Left ventricle myocardium inferior (tissue), 1 donor: ENCODE results near the gene CGB5. TPM values are rescaled to one million over a fixed set of nuclear protein-coding genes. Genes with fewer than 3 reads are reported as not detected.
A peak's percentile ranks its signal among the peaks of the same experiment; 100 is the strongest.

Experiments
- DNase-seq: peaks from one replicate; pipeline ENCODE4 v3.0.0-alpha.2; 2020
- H3K27ac ChIP-seq: fragments of 200-600 bp; replicated peaks from 2 replicates; pipeline ENCODE4 v1.8.0; 2021
- H3K27me3 ChIP-seq: fragments of 200-600 bp; 2 replicates; pipeline ENCODE4 v1.8.0; 2021; ENCODE audit warnings: low read depth
- H3K36me3 ChIP-seq: fragments of 200-600 bp; 2 replicates; pipeline ENCODE4 v1.8.0; 2021
- H3K4me1 ChIP-seq: fragments of 200-600 bp; 2 replicates; pipeline ENCODE4 v1.8.0; 2021
- H3K4me3 ChIP-seq: fragments of 200-600 bp; 2 replicates; pipeline ENCODE4 v1.8.0; 2021; ENCODE audit warnings: mild to moderate bottlenecking, moderate library complexity
- H3K9me3 ChIP-seq: fragments of 200-600 bp; replicated peaks from 2 replicates; pipeline ENCODE4 v1.8.0; 2021
- intact Hi-C: fragments of 100-400 bp; cut with micrococcal nuclease; formaldehyde crosslinking; loops from one replicate; pipeline ENCODE4 v1.11.0; 2022
- microRNA-seq: library from miRNA; unstranded; fragments of <30 nt; microRNA quantifications from one replicate; pipeline ENCODE4 v1.2.0, GENCODE V29; 2020
- total RNA-seq: library from RNA; stranded (reverse); fragmentation: NEBNext Ultra II Directional; extraction: Animal tissue kit (Norgen Biotek cat#: 25700); gene quantifications from one replicate; pipeline ENCODE4 v1.2.1, GENCODE V29; 2021
- TF ChIP-seq, protein P1 (sequence below): fragments of 200-600 bp; IDR thresholded peaks from 2 replicates; pipeline ENCODE4 v1.8.0; 2021; ENCODE audit warnings: antibody characterized with exemption, mild to moderate bottlenecking, borderline replicate concordance
- donor health status: DM: no; HTN: yes; CAD: no; lungs with severe emphysema.

The CGB5 gene
- total RNA-seq, 1 donor from 2014 or later, result not detected

DNA sequence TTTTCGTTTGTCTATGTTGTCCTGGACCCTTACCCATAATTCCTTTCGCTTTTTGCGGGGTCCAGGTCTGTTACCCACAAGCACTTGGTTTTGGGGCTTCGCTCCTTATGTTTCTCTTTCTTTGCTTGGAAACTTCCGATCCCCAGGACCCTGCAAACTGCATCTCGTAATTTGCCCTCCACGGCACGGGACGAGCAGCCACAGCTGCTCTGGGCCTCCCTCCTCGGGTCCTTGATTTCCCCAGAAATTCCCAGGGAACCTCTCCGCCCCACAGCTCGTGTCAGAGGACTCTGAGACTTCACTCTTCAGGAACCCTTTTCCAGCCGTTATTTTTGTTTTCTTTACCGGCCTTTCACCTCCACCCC lies 42.2 kb downstream of the CGB5 start:
- intact Hi-C loops, result no loop called here
- Histone ChIP-seq H3K4me3 (peak overlapping the region; percentile 89), H3K27me3 (no peaks in the 10 kb centered on the region), H3K4me1 (peaks cover 45% of the 10 kb centered on the region), H3K9me3 (no peaks in the 10 kb centered on the region), H3K27ac (peak overlapping the region; percentile 86), H3K36me3 (peaks cover 29% of the 10 kb centered on the region)
- TF ChIP-seq, protein P1, sequence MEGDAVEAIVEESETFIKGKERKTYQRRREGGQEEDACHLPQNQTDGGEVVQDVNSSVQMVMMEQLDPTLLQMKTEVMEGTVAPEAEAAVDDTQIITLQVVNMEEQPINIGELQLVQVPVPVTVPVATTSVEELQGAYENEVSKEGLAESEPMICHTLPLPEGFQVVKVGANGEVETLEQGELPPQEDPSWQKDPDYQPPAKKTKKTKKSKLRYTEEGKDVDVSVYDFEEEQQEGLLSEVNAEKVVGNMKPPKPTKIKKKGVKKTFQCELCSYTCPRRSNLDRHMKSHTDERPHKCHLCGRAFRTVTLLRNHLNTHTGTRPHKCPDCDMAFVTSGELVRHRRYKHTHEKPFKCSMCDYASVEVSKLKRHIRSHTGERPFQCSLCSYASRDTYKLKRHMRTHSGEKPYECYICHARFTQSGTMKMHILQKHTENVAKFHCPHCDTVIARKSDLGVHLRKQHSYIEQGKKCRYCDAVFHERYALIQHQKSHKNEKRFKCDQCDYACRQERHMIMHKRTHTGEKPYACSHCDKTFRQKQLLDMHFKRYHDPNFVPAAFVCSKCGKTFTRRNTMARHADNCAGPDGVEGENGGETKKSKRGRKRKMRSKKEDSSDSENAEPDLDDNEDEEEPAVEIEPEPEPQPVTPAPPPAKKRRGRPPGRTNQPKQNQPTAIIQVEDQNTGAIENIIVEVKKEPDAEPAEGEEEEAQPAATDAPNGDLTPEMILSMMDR, result no peak
- DNase-seq, result no peak

DNA sequence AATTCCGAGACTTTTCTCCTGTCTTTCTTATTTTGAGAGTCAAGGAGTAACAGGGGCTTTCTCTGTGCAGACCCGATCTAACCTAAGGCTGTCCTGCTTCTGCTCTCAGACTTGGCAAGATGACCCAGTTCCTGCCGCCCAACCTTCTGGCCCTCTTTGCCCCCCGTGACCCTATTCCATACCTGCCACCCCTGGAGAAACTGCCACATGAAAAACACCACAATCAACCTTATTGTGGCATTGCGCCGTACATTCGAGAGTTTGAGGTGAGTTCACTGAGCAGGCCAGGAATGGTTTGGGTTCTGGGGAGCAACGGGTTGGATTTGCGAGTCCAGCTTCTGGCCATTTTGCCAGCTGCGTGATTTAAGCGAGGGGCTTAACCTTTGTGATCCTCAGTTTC lies 42.6 kb downstream of the CGB5 start:
- TF ChIP-seq, protein P1, result no peak
- no peak for DNase-seq
- Histone ChIP-seq H3K27me3 (no peaks in the 10 kb centered on the region), H3K4me3 (peak overlapping the region; percentile 89), H3K9me3 (no peaks in the 10 kb centered on the region), H3K27ac (peak overlapping the region; percentile 86), H3K4me1 (peaks cover 45% of the 10 kb centered on the region), H3K36me3 (peaks cover 33% of the 10 kb centered on the region)
- intact Hi-C loops, result no loop called here

DNA sequence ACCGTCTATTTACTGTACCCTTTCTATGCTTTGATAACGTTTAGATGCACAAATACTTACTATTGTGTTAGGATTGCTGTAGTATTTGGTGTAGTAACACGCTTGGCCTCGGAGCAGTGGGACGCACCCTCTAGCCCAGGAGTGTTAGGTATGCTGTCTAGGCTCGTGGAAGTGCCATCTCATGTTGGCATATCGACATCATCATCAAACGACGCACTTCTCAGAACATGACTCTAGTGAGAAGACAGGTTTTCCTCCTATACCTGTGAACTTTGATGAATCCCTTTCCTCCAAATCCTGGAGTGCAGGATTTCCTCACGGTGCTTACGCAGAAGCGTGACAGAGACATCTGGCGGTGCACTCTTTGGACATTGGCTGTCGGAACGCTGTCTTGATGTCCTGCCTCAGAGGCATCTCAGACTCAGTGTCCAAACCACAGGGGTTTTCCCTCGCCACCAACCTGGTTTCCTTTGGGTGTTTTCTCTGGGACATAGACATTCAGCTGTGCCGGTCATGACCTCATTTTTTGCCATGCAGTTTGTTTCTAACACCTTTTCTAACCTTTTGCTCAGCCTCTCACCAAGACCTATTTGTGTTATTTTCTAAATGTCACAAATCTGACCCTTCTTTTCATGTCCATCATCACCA lies 47.9 kb downstream of the CGB5 start:
- intact Hi-C loops, result no loop called here
- H3K36me3 ChIP-seq, result peaks cover 73% of the 10 kb centered on the region

DNA sequence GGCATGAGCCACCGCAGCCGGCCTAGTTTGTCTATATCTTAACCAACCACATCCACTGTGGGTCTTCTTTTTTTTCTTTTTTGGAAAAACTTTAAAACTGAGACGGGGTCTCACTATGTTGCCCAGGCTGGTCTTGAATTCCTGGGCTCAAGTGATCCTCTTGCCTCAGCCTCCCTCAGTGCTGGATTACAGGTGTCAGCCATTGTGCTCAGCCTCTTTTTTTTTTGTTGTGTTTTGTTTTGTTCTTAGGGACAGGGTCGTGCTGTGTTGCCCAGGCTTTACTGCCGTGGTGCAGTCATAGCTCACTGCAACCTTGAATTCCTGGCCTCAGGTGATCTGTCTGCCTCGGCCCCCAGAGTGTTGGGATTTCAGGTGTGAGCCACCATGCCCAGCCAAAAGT lies 49.0 kb downstream of the CGB5 start:
- no peaks in the 10 kb centered on the region for H3K27me3 ChIP-seq
- intact Hi-C loops, result no loop called here
- peaks cover 75% of the 10 kb centered on the region for H3K36me3 ChIP-seq
- H3K4me3 ChIP-seq, result no peak overlapping the region
- H3K27ac ChIP-seq, result no peak overlapping the region
- no peaks in the 10 kb centered on the region for H3K9me3 ChIP-seq
- TF ChIP-seq, protein P1, result no peak
- no peak for DNase-seq
- H3K4me1 ChIP-seq, result peaks cover 47% of the 10 kb centered on the region

More for the DNA sequence above, 47.9 kb downstream of the CGB5 start:
- no peaks in the 10 kb centered on the region for H3K9me3 ChIP-seq
- no peak overlapping the region for H3K27ac ChIP-seq
- no peaks in the 10 kb centered on the region for H3K27me3 ChIP-seq
- DNase-seq, result no peak
- no peak overlapping the region for H3K4me3 ChIP-seq
- TF ChIP-seq, protein P1, result no peak
- H3K4me1 ChIP-seq, result peaks cover 52% of the 10 kb centered on the region

Small RNA genes lying within 50 kb of the gene (microRNA-seq; reads per million reads assigned to microRNA genes)
- not detected for gene MIR6798

Other genes starting within 250 kb of the CGB5 start
- gene BCAT2, start 232.8 kb upstream of the CGB5 start, total RNA-seq, result 70.8 TPM
- 1.8 TPM for gene HSD17B14, start 207.4 kb upstream of the CGB5 start, total RNA-seq
- gene PLEKHA4, start 175.2 kb upstream of the CGB5 start, total RNA-seq, result 24.7 TPM
- 76.4 TPM for gene PPP1R15A, start 171.4 kb upstream of the CGB5 start, total RNA-seq
- gene TULP2, start 145.1 kb upstream of the CGB5 start, total RNA-seq, result 0.55 TPM
- gene NUCB1, start 143.5 kb upstream of the CGB5 start, total RNA-seq, result 221 TPM
- gene DHDH, start 110.1 kb upstream of the CGB5 start, total RNA-seq, result not detected
- 25.5 TPM for gene BAX, start 89.0 kb upstream of the CGB5 start, total RNA-seq
- gene FTL, start 78.5 kb upstream of the CGB5 start, total RNA-seq, result 834 TPM
- gene GYS1, start 50.5 kb upstream of the CGB5 start, total RNA-seq, result 138 TPM
- gene RUVBL2, start 50.0 kb upstream of the CGB5 start, total RNA-seq, result 44.4 TPM
- gene LHB, start 26.8 kb upstream of the CGB5 start, total RNA-seq, result not detected
- gene CGB3, start 19.5 kb upstream of the CGB5 start, total RNA-seq, result not detected
- gene CGB2, start 12.0 kb upstream of the CGB5 start, total RNA-seq, result not detected
- not detected for gene CGB1, start 7.0 kb upstream of the CGB5 start, total RNA-seq
- gene CGB8, start 5.3 kb downstream of the CGB5 start, total RNA-seq, result not detected
- not detected for gene CGB7, start 13.9 kb downstream of the CGB5 start, total RNA-seq
- gene NTF4, start 21.0 kb downstream of the CGB5 start, total RNA-seq, result not detected
- 0.66 TPM for gene KCNA7, start 28.9 kb downstream of the CGB5 start, total RNA-seq
- gene SNRNP70, start 41.6 kb downstream of the CGB5 start, total RNA-seq, result 115 TPM
- gene LIN7B, start 70.5 kb downstream of the CGB5 start, total RNA-seq, result 23.4 TPM
- 1.6 TPM for gene C19orf73, start 75.3 kb downstream of the CGB5 start, total RNA-seq
- gene PPFIA3, start 75.7 kb downstream of the CGB5 start, total RNA-seq, result 5.7 TPM
- gene HRC, start 111.5 kb downstream of the CGB5 start, total RNA-seq, result 1,040 TPM
- gene TRPM4, start 113.9 kb downstream of the CGB5 start, total RNA-seq, result 31.5 TPM